Endodermal cell (in vitro differentiated cells): ENCODE results near the gene MPP2. TPM values are rescaled to one million over a fixed set of nuclear protein-coding genes. Genes with fewer than 3 reads are reported as not detected.

Experiments
- DNase-seq: peaks from one replicate; pipeline ENCODE4 v3.0.0-alpha.2; 2017
- H3K27ac ChIP-seq: 2 replicates; pipeline ENCODE4 v1.5.1; 2013; ENCODE audit warnings: mild to moderate bottlenecking, low read depth, low read length, moderate library complexity
- H3K27me3 ChIP-seq: 2 replicates; pipeline ENCODE4 v1.6.1; 2013; ENCODE audit warnings: mild to moderate bottlenecking, low read length, moderate library complexity; ENCODE audit not compliant: insufficient read depth, control insufficient read depth, poor library complexity, severe bottlenecking
- H3K36me3 ChIP-seq: 2 replicates; pipeline ENCODE4 v1.7.0; 2013; ENCODE audit warnings: mild to moderate bottlenecking, low read length, moderate library complexity; ENCODE audit not compliant: control insufficient read depth, insufficient read depth
- H3K4me1 ChIP-seq: one replicate; pipeline ENCODE4 v1.7.0; 2013; ENCODE audit warnings: low read length; ENCODE audit not compliant: control insufficient read depth, insufficient read depth
- H3K4me3 ChIP-seq: 2 replicates; pipeline ENCODE4 v1.5.1; 2013; ENCODE audit warnings: mild to moderate bottlenecking, low read length, moderate library complexity
- H3K9ac ChIP-seq: 2 replicates; pipeline ENCODE4 v1.6.1; 2013; ENCODE audit warnings: mild to moderate bottlenecking, low read length, moderate library complexity; ENCODE audit not compliant: poor library complexity, severe bottlenecking; ENCODE audit errors: extremely low read depth
- H3K9me3 ChIP-seq: 2 replicates; pipeline ENCODE4 v1.6.1; 2013; ENCODE audit warnings: mild to moderate bottlenecking, low read length, moderate library complexity; ENCODE audit not compliant: control insufficient read depth
- H3K27ac Mint-ChIP-seq: 2 replicates; pipeline ENCODE4 v1.8.0; 2020; ENCODE audit warnings: mixed read lengths
- H3K27me3 Mint-ChIP-seq: 2 replicates; pipeline ENCODE4 v1.8.0; 2021; ENCODE audit warnings: mild to moderate bottlenecking, mixed read lengths; ENCODE audit not compliant: insufficient read depth
- H3K36me3 Mint-ChIP-seq: 2 replicates; pipeline ENCODE4 v1.8.0; 2020; ENCODE audit warnings: low read depth, mixed read lengths
- H3K4me1 Mint-ChIP-seq: 2 replicates; pipeline ENCODE4 v1.8.0; 2020; ENCODE audit warnings: mixed read lengths
- H3K4me3 Mint-ChIP-seq: 2 replicates; pipeline ENCODE4 v1.8.0; 2020; ENCODE audit warnings: mild to moderate bottlenecking, moderate library complexity, mixed read lengths
- H3K9me3 Mint-ChIP-seq: 2 replicates; pipeline ENCODE4 v1.8.0; 2020; ENCODE audit warnings: mild to moderate bottlenecking, mixed read lengths
- WGBS, 2 experiments: methylation state at CpG; one replicate each; pipeline versions ENCODE4 v1.1.5 to v1.1.7; 2013; ENCODE audit warnings: missing lambda C conversion rate in 2 of 2, mixed read lengths in 1 of 2; ENCODE audit not compliant: insufficient coverage in 1 of 2, insufficient read length in 1 of 2; 5-methylcytosine and 5-hydroxymethylcytosine counted together
- total RNA-seq, 2 donors: library from RNA; stranded (reverse); fragmentation: NEBNext Ultra II Directional in 1 of 2; extraction: Animal tissue kit (Norgen Biotek cat#: 25700) in 1 of 2; gene quantifications; 2 replicates in 1 of 2; 3 replicates in 1 of 2; pipeline ENCODE4 v1.2.1, GENCODE V29; 2021
- TF ChIP-seq, protein P1 (sequence below): fragments of 200-600 bp; sonication (generic); conservative IDR thresholded peaks from 2 replicates; pipeline ENCODE4 v1.5.0; 2021; ENCODE audit warnings: antibody characterized with exemption, mild to moderate bottlenecking

MPP2 gene
- total RNA-seq, 2 donors from 2014 or later = 16.2 to 18.3 TPM

DNA sequence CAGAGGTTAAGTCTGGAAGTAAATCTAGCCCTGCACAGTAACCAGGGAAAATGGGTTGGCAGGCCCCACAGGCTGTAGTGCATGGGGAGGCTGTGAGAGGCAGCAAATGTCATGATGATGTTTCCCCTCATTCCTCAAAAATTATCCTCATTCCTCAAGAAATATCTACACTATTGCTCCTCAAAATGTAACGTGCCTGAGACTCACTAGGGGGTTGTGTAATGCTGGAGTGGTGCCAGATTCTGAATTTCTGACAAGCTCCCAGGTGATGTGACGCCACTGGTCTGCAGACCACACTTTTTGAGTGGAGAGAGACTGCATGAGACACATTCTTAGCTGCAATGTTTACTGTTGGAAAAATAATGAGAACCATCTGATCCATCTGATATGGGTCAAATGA is 73.2 kb downstream of the MPP2 start:
- no peaks in the 10 kb centered on the region for H3K4me1 ChIP-seq
- WGBS, 2 experiments = 90 to 100% methylated on average over 1 to 2 of the region's 2 CpGs
- Mint-ChIP-seq H3K27me3 (peaks cover 42% of the 10 kb centered on the region), H3K36me3 (no peaks in the 10 kb centered on the region), H3K4me3 (peak overlapping the region; percentile 66), H3K4me1 (peaks cover 24% of the 10 kb centered on the region), H3K27ac (no peak overlapping the region), H3K9me3 (peaks cover 15% of the 10 kb centered on the region)
- H3K9me3 ChIP-seq = peaks cover 8% of the 10 kb centered on the region
- H3K27ac ChIP-seq = no peak overlapping the region
- no peak for DNase-seq
- H3K27me3 ChIP-seq = peaks cover 16% of the 10 kb centered on the region
- TF ChIP-seq, protein P1, sequence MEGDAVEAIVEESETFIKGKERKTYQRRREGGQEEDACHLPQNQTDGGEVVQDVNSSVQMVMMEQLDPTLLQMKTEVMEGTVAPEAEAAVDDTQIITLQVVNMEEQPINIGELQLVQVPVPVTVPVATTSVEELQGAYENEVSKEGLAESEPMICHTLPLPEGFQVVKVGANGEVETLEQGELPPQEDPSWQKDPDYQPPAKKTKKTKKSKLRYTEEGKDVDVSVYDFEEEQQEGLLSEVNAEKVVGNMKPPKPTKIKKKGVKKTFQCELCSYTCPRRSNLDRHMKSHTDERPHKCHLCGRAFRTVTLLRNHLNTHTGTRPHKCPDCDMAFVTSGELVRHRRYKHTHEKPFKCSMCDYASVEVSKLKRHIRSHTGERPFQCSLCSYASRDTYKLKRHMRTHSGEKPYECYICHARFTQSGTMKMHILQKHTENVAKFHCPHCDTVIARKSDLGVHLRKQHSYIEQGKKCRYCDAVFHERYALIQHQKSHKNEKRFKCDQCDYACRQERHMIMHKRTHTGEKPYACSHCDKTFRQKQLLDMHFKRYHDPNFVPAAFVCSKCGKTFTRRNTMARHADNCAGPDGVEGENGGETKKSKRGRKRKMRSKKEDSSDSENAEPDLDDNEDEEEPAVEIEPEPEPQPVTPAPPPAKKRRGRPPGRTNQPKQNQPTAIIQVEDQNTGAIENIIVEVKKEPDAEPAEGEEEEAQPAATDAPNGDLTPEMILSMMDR = no peak
- H3K4me3 ChIP-seq = no peak overlapping the region
- no peak overlapping the region for H3K9ac ChIP-seq
- no peaks in the 10 kb centered on the region for H3K36me3 ChIP-seq

- TF ChIP-seq, protein P1 = no peak
- no peak within 1 kb of the TSS for H3K27ac ChIP-seq
- H3K27me3 Mint-ChIP-seq = peaks cover 42% of the 10 kb centered on the region
- peak within 1 kb of the TSS; percentile 66 for H3K4me3 Mint-ChIP-seq
- no peak within 1 kb of the TSS for H3K9ac ChIP-seq
- H3K36me3 Mint-ChIP-seq = no peaks in the 10 kb centered on the region
- peak within 1 kb of the TSS; percentile 78 for H3K4me3 ChIP-seq
- WGBS, 2 experiments = 2 to 7% methylated on average over 16 to 84 of the region's 87 CpGs
- H3K4me1 Mint-ChIP-seq = peaks cover 24% of the 10 kb centered on the region
- no peak within 1 kb of the TSS for H3K27ac Mint-ChIP-seq
- H3K27me3 ChIP-seq = peaks cover 16% of the 10 kb centered on the region
- H3K9me3 Mint-ChIP-seq = peaks cover 15% of the 10 kb centered on the region
- peaks cover 8% of the 10 kb centered on the region for H3K9me3 ChIP-seq
- peak; percentile 85 for DNase-seq
- H3K36me3 ChIP-seq = no peaks in the 10 kb centered on the region
- H3K4me1 ChIP-seq = no peaks in the 10 kb centered on the region
Observed at GRCh38 chr17:43832976-43833829, 74.1 kb downstream of the MPP2 start, which contains the start of gene MPP3. TSS of gene MPP3 (minus strand) at chr17:43833146. CDS start at chr17:43831906, 1,240 bp downstream.

DNA sequence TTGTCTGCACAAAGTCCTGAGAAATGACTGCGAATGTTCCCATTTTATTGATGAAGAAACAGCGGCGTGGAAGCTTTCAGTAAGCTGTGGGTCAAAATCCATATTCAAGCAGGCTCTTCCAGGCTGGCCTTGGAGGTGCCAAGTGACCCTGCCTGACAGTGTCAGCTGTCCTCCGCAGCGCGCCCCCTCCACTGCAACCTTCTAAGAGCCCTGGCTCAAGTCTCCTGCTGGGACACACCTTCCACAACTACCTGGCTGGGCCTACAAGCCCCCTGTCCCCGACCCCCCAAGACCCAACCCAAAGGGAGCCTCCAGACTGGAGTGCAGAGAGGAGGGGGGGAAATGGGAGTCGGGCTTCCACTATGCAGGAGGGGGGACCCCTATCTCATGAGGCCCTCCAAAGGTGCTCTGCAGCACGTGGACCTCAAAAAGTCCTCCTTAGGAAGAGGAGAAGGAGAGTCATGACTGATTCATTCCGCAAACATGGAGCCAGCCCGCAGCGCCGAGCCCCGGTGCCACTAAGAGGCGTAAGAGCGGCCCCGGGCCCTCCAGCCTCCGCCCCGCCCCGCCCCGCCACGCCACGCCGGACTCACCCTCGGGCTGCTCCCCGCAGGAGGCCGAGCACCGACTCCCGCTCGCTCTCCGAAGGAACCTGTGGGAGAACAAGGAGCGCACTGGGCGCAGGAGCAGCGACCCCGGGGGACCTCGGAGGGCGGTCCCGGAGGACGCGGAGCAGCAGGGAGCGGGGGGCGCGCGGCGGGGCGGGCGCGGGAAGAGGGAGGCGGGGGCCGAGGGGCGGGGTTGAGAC is 75.0 kb downstream of the MPP2 start:
- no peaks in the 10 kb centered on the region for H3K36me3 Mint-ChIP-seq
- Histone ChIP-seq H3K9me3 (peaks cover 8% of the 10 kb centered on the region), H3K4me3 (peak overlapping the region; percentile 78), H3K27ac (no peak overlapping the region), H3K27me3 (peaks cover 16% of the 10 kb centered on the region), H3K36me3 (no peaks in the 10 kb centered on the region), H3K9ac (no peak overlapping the region), H3K4me1 (no peaks in the 10 kb centered on the region)
- 8 to 21% methylated on average over 15 to 50 of the region's 51 CpGs for WGBS, 2 experiments
- DNase-seq = peak; percentile 84
- TF ChIP-seq, protein P1 = no peak
- peaks cover 15% of the 10 kb centered on the region for H3K9me3 Mint-ChIP-seq
- H3K27ac Mint-ChIP-seq = no peak overlapping the region
- H3K4me1 Mint-ChIP-seq = peaks cover 24% of the 10 kb centered on the region
- peak overlapping the region; percentile 66 for H3K4me3 Mint-ChIP-seq
- H3K27me3 Mint-ChIP-seq = peaks cover 40% of the 10 kb centered on the region
